ENCODE results near the gene ZBTB42. TPM values are rescaled to one million over a fixed set of nuclear protein-coding genes. Genes with fewer than 3 reads are reported as not detected.

ZBTB42 gene
- total and polyA plus RNA-seq, 2 of the 4 experiments (the other 2 are of a cell fraction): 1.3 to 2.3 TPM

DNA sequence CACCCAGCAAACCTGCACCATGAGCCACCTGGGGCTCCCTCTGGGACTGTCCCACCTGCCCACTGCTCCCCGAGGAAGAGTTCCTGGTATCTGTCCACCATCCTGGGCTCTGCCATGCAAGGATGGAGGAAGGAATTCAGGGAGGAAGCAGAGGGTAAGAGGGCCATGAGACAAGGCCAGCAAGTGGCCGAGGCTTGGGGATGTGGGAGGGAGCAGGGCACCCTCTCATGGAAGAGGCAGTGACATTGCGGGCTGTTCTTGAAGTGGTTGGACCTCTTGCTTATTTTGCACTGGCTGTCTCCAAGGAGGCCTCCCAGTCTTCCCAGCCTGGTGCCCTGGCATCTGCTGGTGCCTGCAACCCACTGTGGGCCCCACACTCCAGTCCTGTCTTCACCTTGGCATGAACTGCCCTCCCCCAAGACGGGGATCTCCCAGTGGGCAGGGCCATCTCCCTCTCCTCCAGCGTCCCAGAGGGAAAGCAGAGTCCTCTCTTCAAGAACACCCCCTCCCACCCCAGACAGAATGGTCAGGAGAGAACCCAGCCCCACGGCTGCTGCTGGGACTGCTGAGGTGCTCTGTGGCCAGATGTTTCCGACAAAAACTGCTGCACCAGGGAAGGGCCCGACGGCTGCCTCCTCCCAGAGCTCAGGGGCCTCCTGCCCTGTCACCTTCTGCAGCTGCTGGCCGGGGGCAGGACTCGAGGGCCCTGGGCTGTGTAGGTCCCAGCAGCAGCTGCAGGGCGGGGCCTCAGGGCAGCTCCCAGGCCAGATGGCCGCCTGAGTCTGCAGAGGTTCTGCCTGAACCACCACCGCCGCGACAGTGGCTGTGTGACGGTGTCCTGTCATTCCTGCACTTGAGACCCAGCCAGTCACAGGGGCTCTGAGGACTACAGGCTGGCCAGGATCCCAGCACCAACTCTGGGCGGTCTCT is 3.5 kb upstream of the ZBTB42 start (continued):
- TF ChIP-seq MAZ (IDR thresholded peaks at IDR 0.05; ENCODE audit: borderline replicate concordance, low read depth, low read length) (no peak), RAD21 (IDR thresholded peaks at IDR 0.05; ENCODE audit: low read length) (no peak)

GRCh38 chr14:104798300-104799243 is 2.3 kb upstream of the ZBTB42 start:
- Histone ChIP-seq H3K9ac (ENCODE audit: low read depth, low read length) (no peak overlapping the region), H3K4me1 (ENCODE audit: control insufficient read depth, insufficient read depth, low read length) (peaks cover 23% of the 10 kb centered on the region), H3K56ac (ENCODE audit: extremely low read depth, insufficient read depth, low read length) (no peak overlapping the region), H3K4me3 (ENCODE audit: insufficient read depth, low read depth, low read length) (no peak overlapping the region), H3K4me2 (ENCODE audit: low read depth, low read length) (no peak overlapping the region), H2AK5ac (ENCODE audit: low read depth, low read length) (peak overlapping the region; percentile 40; the same call in 1 of the 2 replicates), H3K9me1 (ENCODE audit: insufficient read depth, low read length) (peaks cover 8% of the 10 kb centered on the region), H2BK20ac (ENCODE audit: low read depth, low read length) (no peak overlapping the region), H2AFZ (replicated peaks; ENCODE audit: low read length, poor library complexity) (peak overlapping the region; percentile 68), H2AK9ac (replicated peaks; ENCODE audit: low read depth, low read length, poor library complexity) (peak overlapping the region; percentile 83), H3K79me1 (ENCODE audit: low read depth in 1 of 2, low read length in 2 of 2) (peaks cover 0 to 22% of the 10 kb centered on the region in 2 experiments; a peak in 3 of 4 replicates), H3K27me3 (ENCODE audit: control insufficient read depth, insufficient read depth, low read length) (no peaks in the 10 kb centered on the region), H2BK120ac (ENCODE audit: low read depth, low read length) (no peak overlapping the region), H3K27ac (ENCODE audit: insufficient read depth, low read length) (no peak overlapping the region), H4K5ac (ENCODE audit: low read depth, low read length) (no peak overlapping the region), H3K23ac (ENCODE audit: low read depth, low read length) (no peak overlapping the region; the same call in 1 of the 2 replicates), H3K18ac (ENCODE audit: low read depth, low read length) (no peak overlapping the region), H4K91ac (ENCODE audit: insufficient read depth, low read depth, low read length) (no peak overlapping the region), H2BK5ac (ENCODE audit: low read depth, low read length, poor library complexity, severe bottlenecking) (no peak overlapping the region), H4K8ac (ENCODE audit: low read depth in 2 of 2, low read length in 2 of 2) (no peak overlapping the region; a peak in 1 of 4 replicates), H3K14ac (replicated peaks; ENCODE audit: low read depth, low read length) (no peak overlapping the region), H2BK15ac (ENCODE audit: low read depth, low read length) (no peak overlapping the region), H3K4ac (ENCODE audit: low read depth, low read length) (no peak overlapping the region), H3K9me3 (ENCODE audit: control insufficient read depth, insufficient read depth, low read length) (no peaks in the 10 kb centered on the region), H4K20me1 (ENCODE audit: insufficient read depth, low read length) (peaks cover 13% of the 10 kb centered on the region), H3K36me3 (ENCODE audit: control insufficient read depth, insufficient read depth, low read length) (no peaks in the 10 kb centered on the region)
- BruUV-seq (replicated peaks): no TSS peak
- no peak for ATAC-seq (ENCODE audit: low read depth)
- CTCF ChIA-PET: no interaction called here
- no peak for DNase-seq
- intact Hi-C loops (cut with micrococcal nuclease): no loop called here
- POLR2A ChIA-PET (ENCODE audit: unreplicated experiment): no interaction called here
- WGBS, 2 experiments (ENCODE audit: extremely low coverage in 2 of 2, insufficient read length in 1 of 2): 82% methylated on average over 8 of the region's 16 CpGs; no CpG with 5 or more reads in 1 of the 2 experiments
- dilution Hi-C loops (cut with HindIII; ENCODE audit: low sequenced_read_pairs, unreplicated experiment): no loop called here
- in situ Hi-C loops (cut with MboI; ENCODE audit: low sequenced_read_pairs): no loop called here
- TF ChIP-seq RAD21 (IDR thresholded peaks at IDR 0.05; ENCODE audit: low read length) (no peak), USF2 (IDR thresholded peaks at IDR 0.05; ENCODE audit: low read depth, low read length) (no peak), CHD1 (IDR thresholded peaks at IDR 0.05; ENCODE audit: low read depth, low read length) (no peak), SMC3 (IDR thresholded peaks at IDR 0.05; ENCODE audit: low read depth, low read length) (no peak), NFE2L2 (IDR thresholded peaks at IDR 0.05; ENCODE audit: low read depth, low read length) (no peak), CTCF (conservative IDR thresholded peaks at IDR 0.05; ENCODE audit: low read depth, low read length) (no peak), MXI1 (IDR thresholded peaks at IDR 0.05; ENCODE audit: borderline replicate concordance, low read depth, low read length) (no peak), POLR2A (IDR thresholded peaks at IDR 0.05; ENCODE audit: low read depth, low read length) (no peak), MAZ (IDR thresholded peaks at IDR 0.05; ENCODE audit: borderline replicate concordance, low read depth, low read length) (no peak), RFX5 (IDR thresholded peaks at IDR 0.05; ENCODE audit: low read depth, low read length) (no peak), CEBPB (IDR thresholded peaks at IDR 0.05; ENCODE audit: low read depth, low read length) (no peak)
